Measurements from ENCODE around the gene MRPL12.

GRCh38 chr17:81676906-81677305 lies 26.3 kb upstream of the MRPL12 start:
- TF ChIP-seq TEAD1 (CRISPR knock-in tag; IDR thresholded peaks at IDR 0.05): no peak
- no peak for TF ChIP-seq CTCF (IDR thresholded peaks at IDR 0.05)
- TF ChIP-seq USF1 (CRISPR knock-in tag; IDR thresholded peaks at IDR 0.05): no peak

Data from WTC11 (cell line).